ENCODE measurements around the gene SLC13A2.

DNA sequence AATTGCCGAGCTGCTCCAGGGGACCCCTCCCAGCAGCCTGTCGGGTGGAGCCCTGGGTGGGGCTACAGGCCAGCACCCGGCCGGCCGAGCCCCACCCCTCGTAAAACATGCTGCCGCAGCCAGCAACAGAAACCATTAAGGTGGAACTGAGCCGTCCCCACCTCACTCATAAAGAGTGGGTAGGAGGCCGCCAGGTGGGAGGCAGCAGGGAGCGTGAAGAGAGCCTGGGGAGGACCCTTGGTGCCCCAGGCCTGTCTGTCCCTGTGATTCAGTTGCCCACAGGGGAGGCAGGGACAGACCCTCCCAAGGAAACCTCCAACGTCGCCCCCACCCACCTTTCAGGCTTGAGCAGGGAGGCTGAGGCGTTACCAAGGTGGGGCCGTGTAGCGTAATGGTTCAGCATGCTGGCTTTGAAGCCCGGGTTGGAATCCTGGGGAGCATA, 41.1 kb downstream of the SLC13A2 start:
- TF ChIP-seq, protein P1, sequence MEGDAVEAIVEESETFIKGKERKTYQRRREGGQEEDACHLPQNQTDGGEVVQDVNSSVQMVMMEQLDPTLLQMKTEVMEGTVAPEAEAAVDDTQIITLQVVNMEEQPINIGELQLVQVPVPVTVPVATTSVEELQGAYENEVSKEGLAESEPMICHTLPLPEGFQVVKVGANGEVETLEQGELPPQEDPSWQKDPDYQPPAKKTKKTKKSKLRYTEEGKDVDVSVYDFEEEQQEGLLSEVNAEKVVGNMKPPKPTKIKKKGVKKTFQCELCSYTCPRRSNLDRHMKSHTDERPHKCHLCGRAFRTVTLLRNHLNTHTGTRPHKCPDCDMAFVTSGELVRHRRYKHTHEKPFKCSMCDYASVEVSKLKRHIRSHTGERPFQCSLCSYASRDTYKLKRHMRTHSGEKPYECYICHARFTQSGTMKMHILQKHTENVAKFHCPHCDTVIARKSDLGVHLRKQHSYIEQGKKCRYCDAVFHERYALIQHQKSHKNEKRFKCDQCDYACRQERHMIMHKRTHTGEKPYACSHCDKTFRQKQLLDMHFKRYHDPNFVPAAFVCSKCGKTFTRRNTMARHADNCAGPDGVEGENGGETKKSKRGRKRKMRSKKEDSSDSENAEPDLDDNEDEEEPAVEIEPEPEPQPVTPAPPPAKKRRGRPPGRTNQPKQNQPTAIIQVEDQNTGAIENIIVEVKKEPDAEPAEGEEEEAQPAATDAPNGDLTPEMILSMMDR (IDR thresholded peaks at IDR 0.05) = no peak
- TF ChIP-seq POLR2A (IDR thresholded peaks at IDR 0.05) = no peak

All from uterus (tissue), 2 donors.